ENCODE data around the gene ARHGAP6.
"Not testable (repeated sequence)": the region's sequence is repeated elsewhere in the genome, so short reads cannot be mapped to it uniquely, and the experiment has no call there.

ARHGAP6 gene

GRCh38 chrX:11532291-11533078, 133.2 kb downstream of the ARHGAP6 start:
- no peak for DNase-seq (ENCODE audit: low read depth in 2 of 2)

GRCh38 chrX:11531226-11531625, 134.5 kb downstream of the ARHGAP6 start:
- DNase-seq (ENCODE audit: low read depth in 2 of 2) = no peak

- DNase-seq (ENCODE audit: low read depth in 2 of 2) = no peak
Measured at GRCh38 chrX:11530621-11531020, 135.1 kb downstream of the ARHGAP6 start.

- DNase-seq (ENCODE audit: low read depth in 2 of 2) = no peak
Measured at GRCh38 chrX:11528623-11529022, 137.1 kb downstream of the ARHGAP6 start.

GRCh38 chrX:11525685-11526084, 140.0 kb downstream of the ARHGAP6 start:
- no peak for DNase-seq (ENCODE audit: low read depth in 2 of 2)

- not testable (repeated sequence) for DNase-seq (ENCODE audit: low read depth in 2 of 2)
Measured at GRCh38 chrX:11519234-11519633, 146.5 kb downstream of the ARHGAP6 start.

GRCh38 chrX:11509786-11510185, 155.9 kb downstream of the ARHGAP6 start:
- no peak for DNase-seq (ENCODE audit: low read depth in 2 of 2)

GRCh38 chrX:11504234-11504633, 161.5 kb downstream of the ARHGAP6 start:
- DNase-seq (ENCODE audit: low read depth in 2 of 2) = no peak

- DNase-seq (ENCODE audit: low read depth in 2 of 2) = no peak
Measured at GRCh38 chrX:11499076-11500044, 166.4 kb downstream of the ARHGAP6 start.

- not testable (repeated sequence) for DNase-seq (ENCODE audit: low read depth in 2 of 2)
Measured at GRCh38 chrX:11491375-11491774, 174.3 kb downstream of the ARHGAP6 start.

- no peak for DNase-seq (ENCODE audit: low read depth in 2 of 2)
Measured at GRCh38 chrX:11484290-11484689, 181.4 kb downstream of the ARHGAP6 start.

- no peak for DNase-seq (ENCODE audit: low read depth in 2 of 2)
Measured at GRCh38 chrX:11481035-11481434, 184.7 kb downstream of the ARHGAP6 start.

GRCh38 chrX:11480626-11481025, 185.1 kb downstream of the ARHGAP6 start:
- no peak for DNase-seq (ENCODE audit: low read depth in 2 of 2)

GRCh38 chrX:11478911-11479310, 186.8 kb downstream of the ARHGAP6 start:
- DNase-seq (ENCODE audit: low read depth in 2 of 2) = no peak

- DNase-seq (ENCODE audit: low read depth in 2 of 2) = no peak
Measured at GRCh38 chrX:11478026-11478425, 187.7 kb downstream of the ARHGAP6 start.

GRCh38 chrX:11474576-11474975, 191.1 kb downstream of the ARHGAP6 start:
- DNase-seq (ENCODE audit: low read depth in 2 of 2) = no peak

- no peak for DNase-seq (ENCODE audit: low read depth in 2 of 2)
Measured at GRCh38 chrX:11474021-11474420, 191.7 kb downstream of the ARHGAP6 start.

GRCh38 chrX:11472879-11473278, 192.8 kb downstream of the ARHGAP6 start:
- DNase-seq (ENCODE audit: low read depth in 2 of 2) = no peak

- DNase-seq (ENCODE audit: low read depth in 2 of 2) = no peak
Measured at GRCh38 chrX:11472381-11472780, 193.3 kb downstream of the ARHGAP6 start.

- no peak for DNase-seq (ENCODE audit: low read depth in 2 of 2)
Measured at GRCh38 chrX:11470250-11470974, 195.3 kb downstream of the ARHGAP6 start.

- DNase-seq (ENCODE audit: low read depth in 2 of 2) = no peak
Measured at GRCh38 chrX:11465648-11466411, 199.9 kb downstream of the ARHGAP6 start.

Measured in stimulated activated CD4-positive, alpha-beta T cell treated with anti-CD3 and anti-CD28 coated beads, Interleukin-12 subunit alpha, Interleukin-12 subunit beta, amount 100 ng/mL, for 24 hours (primary cell).